ENCODE data around the gene SKIC2. TPM values are rescaled to one million over a fixed set of nuclear protein-coding genes. Genes with fewer than 3 reads are reported as not detected.

SKIC2 gene
- total RNA-seq, 2 donors from 2014 or later, result 34.8 to 66.2 TPM

GRCh38 chr6:31947864-31948263 is 11.1 kb upstream of the SKIC2 start:
- Histone ChIP-seq H3K36me3 (peaks cover 0 to 1% of the 10 kb centered on the region in 2 donors), H3K4me1 (replicated peaks) (peaks cover 13% of the 10 kb centered on the region), H3K9me3 (no peaks in the 10 kb centered on the region), H3K27me3 (replicated peaks; ENCODE audit: insufficient read depth) (no peaks in the 10 kb centered on the region), H3K4me3 (no peak overlapping the region), H3K27ac (no peak overlapping the region)
- DNase-seq (ENCODE audit: low spot score), result no peak
- 87% methylated on average over 4 of the region's 4 CpGs for WGBS
- intact Hi-C loops (cut with DNase I), result loop anchor here (5.0 kb wide), 1 partner anchor 266 kb away; the partner anchor contains the start of gene LY6G5C
- no peak for TF ChIP-seq POLR2A (IDR thresholded peaks at IDR 0.05)
- TF ChIP-seq, protein P1, sequence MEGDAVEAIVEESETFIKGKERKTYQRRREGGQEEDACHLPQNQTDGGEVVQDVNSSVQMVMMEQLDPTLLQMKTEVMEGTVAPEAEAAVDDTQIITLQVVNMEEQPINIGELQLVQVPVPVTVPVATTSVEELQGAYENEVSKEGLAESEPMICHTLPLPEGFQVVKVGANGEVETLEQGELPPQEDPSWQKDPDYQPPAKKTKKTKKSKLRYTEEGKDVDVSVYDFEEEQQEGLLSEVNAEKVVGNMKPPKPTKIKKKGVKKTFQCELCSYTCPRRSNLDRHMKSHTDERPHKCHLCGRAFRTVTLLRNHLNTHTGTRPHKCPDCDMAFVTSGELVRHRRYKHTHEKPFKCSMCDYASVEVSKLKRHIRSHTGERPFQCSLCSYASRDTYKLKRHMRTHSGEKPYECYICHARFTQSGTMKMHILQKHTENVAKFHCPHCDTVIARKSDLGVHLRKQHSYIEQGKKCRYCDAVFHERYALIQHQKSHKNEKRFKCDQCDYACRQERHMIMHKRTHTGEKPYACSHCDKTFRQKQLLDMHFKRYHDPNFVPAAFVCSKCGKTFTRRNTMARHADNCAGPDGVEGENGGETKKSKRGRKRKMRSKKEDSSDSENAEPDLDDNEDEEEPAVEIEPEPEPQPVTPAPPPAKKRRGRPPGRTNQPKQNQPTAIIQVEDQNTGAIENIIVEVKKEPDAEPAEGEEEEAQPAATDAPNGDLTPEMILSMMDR (IDR thresholded peaks at IDR 0.05), result no peak
- TF ChIP-seq POLR2AphosphoS5 (IDR thresholded peaks at IDR 0.05), result no peak

DNA sequence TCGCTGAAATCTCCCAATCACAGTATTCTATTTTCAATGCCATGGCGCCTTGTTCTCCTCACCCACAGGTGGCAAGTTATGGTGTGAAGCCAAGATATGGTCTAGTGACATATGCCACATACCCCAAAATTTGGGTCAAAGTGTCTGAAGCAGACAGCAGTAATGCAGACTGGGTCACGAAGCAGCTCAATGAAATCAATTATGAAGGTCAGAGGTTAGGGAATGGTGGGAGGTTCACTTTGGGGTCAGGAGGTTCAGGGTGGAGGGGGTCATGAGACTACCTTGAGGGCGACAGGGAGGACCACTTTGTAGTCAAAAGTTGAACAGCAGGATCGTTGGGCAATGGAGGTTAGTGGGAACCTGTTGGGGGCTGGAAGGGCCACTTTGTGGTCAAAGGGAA is 10.7 kb upstream of the SKIC2 start:
- Histone ChIP-seq H3K4me1 (replicated peaks) (peaks cover 13% of the 10 kb centered on the region), H3K9me3 (no peaks in the 10 kb centered on the region), H3K4me3 (no peak overlapping the region), H3K27me3 (replicated peaks; ENCODE audit: insufficient read depth) (no peaks in the 10 kb centered on the region), H3K27ac (no peak overlapping the region), H3K36me3 (peaks cover 0 to 5% of the 10 kb centered on the region in 2 donors)
- DNase-seq (ENCODE audit: low spot score), result no peak
- 75% methylated on average over 5 of the region's 5 CpGs for WGBS
- intact Hi-C loops (cut with DNase I), result loop anchor here (5.0 kb wide), 1 partner anchor 266 kb away; the partner anchor contains the start of gene LY6G5C
- TF ChIP-seq, protein P1 (IDR thresholded peaks at IDR 0.05), result no peak

GRCh38 chr6:31948753-31949413 is 10.1 kb upstream of the SKIC2 start:
- Histone ChIP-seq H3K27ac (no peak overlapping the region), H3K27me3 (replicated peaks; ENCODE audit: insufficient read depth) (no peaks in the 10 kb centered on the region), H3K4me3 (no peak overlapping the region), H3K9me3 (no peaks in the 10 kb centered on the region), H3K4me1 (replicated peaks) (peaks cover 13% of the 10 kb centered on the region), H3K36me3 (peaks cover 3 to 10% of the 10 kb centered on the region in 2 donors)
- intact Hi-C loops (cut with DNase I), result loop anchor here (5.0 kb wide), 1 partner anchor 267 kb away; the partner anchor contains the start of gene LY6G5C
- DNase-seq (ENCODE audit: low spot score), result no peak
- TF ChIP-seq POLR2A (IDR thresholded peaks at IDR 0.05) (no peak), POLR2AphosphoS5 (IDR thresholded peaks at IDR 0.05) (no peak)
- TF ChIP-seq, protein P1 (IDR thresholded peaks at IDR 0.05), result no peak
- 82% methylated on average over 6 of the region's 6 CpGs for WGBS

- Histone ChIP-seq H3K27me3 (replicated peaks; ENCODE audit: insufficient read depth) (no peaks in the 10 kb centered on the region), H3K4me1 (replicated peaks) (peaks cover 11% of the 10 kb centered on the region), H3K9me3 (no peaks in the 10 kb centered on the region), H3K4me3 (no peak overlapping the region), H3K36me3 (peaks cover 6 to 14% of the 10 kb centered on the region in 2 donors), H3K27ac (no peak overlapping the region)
- DNase-seq (ENCODE audit: low spot score), result no peak
- TF ChIP-seq POLR2AphosphoS5 (IDR thresholded peaks at IDR 0.05) (no peak), POLR2A (IDR thresholded peaks at IDR 0.05) (no peak)
- TF ChIP-seq, protein P1 (IDR thresholded peaks at IDR 0.05), result no peak
- WGBS, result 87% methylated on average over 7 of the region's 7 CpGs
- intact Hi-C loops (cut with DNase I), result loop anchor here (2.0 to 5.0 kb wide), 2 partner anchors 47 to 268 kb away; partner anchors contain the start of genes LY6G5C and ZBTB12
Observed at GRCh38 chr6:31949926-31950548, 8.9 kb upstream of the SKIC2 start.

Data from prostate gland (tissue), 2 donors.